Smooth muscle cell (in vitro differentiated cells): Measurements from ENCODE around the gene CSGALNACT2. TPM values are rescaled to one million over a fixed set of nuclear protein-coding genes. Genes with fewer than 3 reads are reported as not detected.

Experiments
- DNase-seq: peaks from one replicate; lab custom pipeline; 2025; ENCODE audit not compliant: unreplicated experiment; lab: John Stamatoyannopoulos, UW
- H2AFZ ChIP-seq: fragments of 200-600 bp; sonication (generic); 2 replicates; pipeline ENCODE4 v1.6.0; 2016; ENCODE audit warnings: antibody characterized with exemption, low read depth, mild to moderate bottlenecking
- H3F3A ChIP-seq: fragments of 200-600 bp; sonication (generic); 2 replicates; pipeline ENCODE4 v1.6.0; 2017; ENCODE audit warnings: antibody characterized with exemption, low read depth
- H3K27ac ChIP-seq: fragments of 200-600 bp; sonication (generic); 2 replicates; pipeline ENCODE4 v1.5.1; 2016; ENCODE audit warnings: low read depth, mild to moderate bottlenecking
- H3K27me3 ChIP-seq: fragments of 200-600 bp; sonication (generic); 2 replicates; pipeline ENCODE4 v1.6.1; 2016; ENCODE audit warnings: low read depth, mild to moderate bottlenecking
- H3K36me3 ChIP-seq: fragments of 200-600 bp; sonication (generic); 2 replicates; pipeline ENCODE4 v1.5.1; 2016; ENCODE audit warnings: low read depth
- H3K4me1 ChIP-seq: fragments of 200-600 bp; sonication (generic); 2 replicates; pipeline ENCODE4 v1.5.1; 2016; ENCODE audit warnings: low read depth
- H3K4me2 ChIP-seq: fragments of 200-600 bp; sonication (generic); 2 replicates; pipeline ENCODE4 v1.6.0; 2016; ENCODE audit warnings: mild to moderate bottlenecking
- H3K4me3 ChIP-seq: fragments of 200-600 bp; sonication (generic); 2 replicates; pipeline ENCODE4 v1.5.1; 2016; ENCODE audit warnings: mild to moderate bottlenecking
- H3K79me2 ChIP-seq: fragments of 200-600 bp; sonication (generic); 2 replicates; pipeline ENCODE4 v1.6.0; 2016; ENCODE audit warnings: low read depth, mild to moderate bottlenecking
- H3K9ac ChIP-seq: fragments of 200-600 bp; sonication (generic); 2 replicates; pipeline ENCODE4 v1.6.0; 2016; ENCODE audit warnings: low read depth
- H3K9me3 ChIP-seq: fragments of 200-600 bp; sonication (generic); replicated peaks from 2 replicates; pipeline ENCODE4 v1.5.1; 2016; ENCODE audit warnings: low read depth
- H4K20me1 ChIP-seq: fragments of 200-600 bp; sonication (generic); 2 replicates; pipeline ENCODE4 v1.6.0; 2016; ENCODE audit warnings: low read depth
- WGBS: methylation state at CpG from one replicate; pipeline ENCODE4 v1.1.7; 2016; ENCODE audit warnings: low lambda C conversion rate; 5-methylcytosine and 5-hydroxymethylcytosine counted together
- polyA plus RNA-seq: library from polyadenylated mRNA; unstranded; fragments of >200 nt; fragmentation: Nextera tagmentation; extraction: Ambion mirVana; gene quantifications from 2 replicates; pipeline ENCODE4 v1.2.1, GENCODE V29; 2016
- total RNA-seq: library from RNA; depleted of rRNA; stranded (reverse); fragments of >200 nt; gene quantifications from 2 replicates; pipeline ENCODE4 v1.2.3, GENCODE V29; 2014
- TF ChIP-seq, protein P1 (sequence below): fragments of 200-600 bp; sonication (generic); IDR thresholded peaks from 2 replicates; pipeline ENCODE4 v1.5.1; 2017; ENCODE audit warnings: borderline replicate concordance, mild to moderate bottlenecking, antibody characterized with exemption; ENCODE audit not compliant: insufficient read depth, poor library complexity, severe bottlenecking

Gene CSGALNACT2
- total and polyA plus RNA-seq, 2 experiments from 2014 or later = 35.6 to 40.4 TPM

DNA sequence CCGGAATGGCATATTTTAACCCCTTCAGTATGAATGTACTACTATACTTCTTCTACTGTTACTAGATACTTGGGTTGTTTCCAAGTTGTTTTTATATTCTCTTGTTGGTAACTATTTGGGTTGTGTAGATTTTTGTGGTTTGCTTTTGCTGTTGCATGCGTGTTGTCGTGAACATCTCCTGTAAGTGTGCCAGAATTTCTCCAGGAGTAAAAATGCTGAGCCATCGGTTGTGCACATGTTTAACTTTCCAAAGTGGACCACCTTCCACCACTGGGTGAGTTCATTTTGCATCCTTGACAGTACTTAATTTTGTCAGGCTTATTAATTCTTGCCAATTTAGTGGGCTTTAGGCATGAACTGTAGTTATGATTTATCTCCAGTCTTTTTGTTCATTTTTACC is 47.9 kb downstream of the CSGALNACT2 start:
- no peak overlapping the region for H3K27ac ChIP-seq
- peaks cover 15% of the 10 kb centered on the region for H3K36me3 ChIP-seq
- no peaks in the 10 kb centered on the region for H3K27me3 ChIP-seq
- no peaks in the 10 kb centered on the region for H3K79me2 ChIP-seq
- H4K20me1 ChIP-seq = peaks cover 70% of the 10 kb centered on the region
- H3K4me3 ChIP-seq = no peak overlapping the region
- no peaks in the 10 kb centered on the region for H3F3A ChIP-seq
- H3K9ac ChIP-seq = no peak overlapping the region
- DNase-seq = no peak
- WGBS = 91% methylated on average over 4 of the region's 4 CpGs
- H2AFZ ChIP-seq = no peak overlapping the region
- H3K4me1 ChIP-seq = no peaks in the 10 kb centered on the region
- no peak overlapping the region for H3K4me2 ChIP-seq
- TF ChIP-seq, protein P1, sequence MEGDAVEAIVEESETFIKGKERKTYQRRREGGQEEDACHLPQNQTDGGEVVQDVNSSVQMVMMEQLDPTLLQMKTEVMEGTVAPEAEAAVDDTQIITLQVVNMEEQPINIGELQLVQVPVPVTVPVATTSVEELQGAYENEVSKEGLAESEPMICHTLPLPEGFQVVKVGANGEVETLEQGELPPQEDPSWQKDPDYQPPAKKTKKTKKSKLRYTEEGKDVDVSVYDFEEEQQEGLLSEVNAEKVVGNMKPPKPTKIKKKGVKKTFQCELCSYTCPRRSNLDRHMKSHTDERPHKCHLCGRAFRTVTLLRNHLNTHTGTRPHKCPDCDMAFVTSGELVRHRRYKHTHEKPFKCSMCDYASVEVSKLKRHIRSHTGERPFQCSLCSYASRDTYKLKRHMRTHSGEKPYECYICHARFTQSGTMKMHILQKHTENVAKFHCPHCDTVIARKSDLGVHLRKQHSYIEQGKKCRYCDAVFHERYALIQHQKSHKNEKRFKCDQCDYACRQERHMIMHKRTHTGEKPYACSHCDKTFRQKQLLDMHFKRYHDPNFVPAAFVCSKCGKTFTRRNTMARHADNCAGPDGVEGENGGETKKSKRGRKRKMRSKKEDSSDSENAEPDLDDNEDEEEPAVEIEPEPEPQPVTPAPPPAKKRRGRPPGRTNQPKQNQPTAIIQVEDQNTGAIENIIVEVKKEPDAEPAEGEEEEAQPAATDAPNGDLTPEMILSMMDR = no peak
- no peaks in the 10 kb centered on the region for H3K9me3 ChIP-seq

- H3F3A ChIP-seq = no peaks in the 10 kb centered on the region
These were observed 49.0 kb downstream of the CSGALNACT2 start for GRCh38 chr10:43187213-43187612.

DNA sequence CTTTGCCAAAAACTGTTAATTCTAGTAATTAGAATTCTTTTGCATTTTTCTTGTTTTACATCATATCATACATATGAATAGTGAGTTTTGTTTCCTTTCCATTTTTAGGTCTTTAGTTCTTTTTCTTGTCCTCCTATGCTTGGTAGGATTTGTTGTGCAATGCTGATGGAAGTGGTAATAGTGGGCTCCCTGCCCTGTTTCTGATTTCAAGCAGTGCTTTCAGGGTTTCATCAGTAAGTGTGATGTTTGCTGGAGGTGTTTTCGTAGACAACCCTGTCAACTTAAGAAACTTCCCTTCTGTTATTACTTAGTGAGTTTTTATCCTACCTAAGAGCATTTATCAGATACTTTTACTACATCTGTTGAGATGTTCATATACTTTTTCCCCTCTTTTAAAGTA is 50.5 kb downstream of the CSGALNACT2 start:
- Histone ChIP-seq H3K9me3 (no peaks in the 10 kb centered on the region), H3K79me2 (no peaks in the 10 kb centered on the region), H2AFZ (no peak overlapping the region), H3K9ac (no peak overlapping the region), H3K36me3 (peaks cover 8% of the 10 kb centered on the region), H4K20me1 (peaks cover 76% of the 10 kb centered on the region), H3K4me2 (no peak overlapping the region), H3K4me3 (no peak overlapping the region), H3K27ac (no peak overlapping the region), H3F3A (no peaks in the 10 kb centered on the region), H3K27me3 (no peaks in the 10 kb centered on the region), H3K4me1 (no peaks in the 10 kb centered on the region)
- DNase-seq = no peak
- WGBS = 96% methylated on average over 1 of the region's 1 CpG
- TF ChIP-seq, protein P1 = no peak

More at GRCh38 chr10:43187213-43187612, 49.0 kb downstream of the CSGALNACT2 start:
- no peaks in the 10 kb centered on the region for H3K4me1 ChIP-seq
- no peak overlapping the region for H3K9ac ChIP-seq
- no peak for DNase-seq
- WGBS = 98% methylated on average over 3 of the region's 3 CpGs
- H2AFZ ChIP-seq = no peak overlapping the region
- no peaks in the 10 kb centered on the region for H3K27me3 ChIP-seq
- no peak overlapping the region for H3K4me2 ChIP-seq
- H3K9me3 ChIP-seq = no peaks in the 10 kb centered on the region
- TF ChIP-seq, protein P1 = no peak
- peaks cover 14% of the 10 kb centered on the region for H3K36me3 ChIP-seq
- no peak overlapping the region for H3K27ac ChIP-seq
- no peak overlapping the region for H3K4me3 ChIP-seq
- H3K79me2 ChIP-seq = no peaks in the 10 kb centered on the region
- H4K20me1 ChIP-seq = peaks cover 63% of the 10 kb centered on the region

GRCh38 chr10:43190289-43190688 is 52.0 kb downstream of the CSGALNACT2 start:
- Histone ChIP-seq H3K36me3 (peaks cover 7% of the 10 kb centered on the region), H3F3A (no peaks in the 10 kb centered on the region), H3K79me2 (no peaks in the 10 kb centered on the region), H3K4me2 (no peak overlapping the region), H3K9ac (no peak overlapping the region), H3K27me3 (no peaks in the 10 kb centered on the region), H4K20me1 (peaks cover 72% of the 10 kb centered on the region), H3K4me3 (no peak overlapping the region), H3K27ac (no peak overlapping the region), H2AFZ (no peak overlapping the region), H3K9me3 (no peaks in the 10 kb centered on the region), H3K4me1 (no peaks in the 10 kb centered on the region)
- DNase-seq = no peak
- TF ChIP-seq, protein P1 = no peak
